DMS79 treated with DMSO at 0.1 percent for 48 hours (cell line): ENCODE measurements around the gene BMAL2.

Experiments
- DNase-seq: peaks from one replicate; lab custom pipeline; 2025; lab: John Stamatoyannopoulos, UW

Gene BMAL2

GRCh38 chr12:27332714-27333402, at the start of gene BMAL2:
TSS of gene BMAL2 (plus strand) at chr12:27332836. CDS start at chr12:27333073, 237 bp downstream.
- DNase-seq: peak; percentile 67

GRCh38 chr12:27284021-27284420, 48.6 kb upstream of the BMAL2 start:
- DNase-seq: no peak

- no peak for DNase-seq
These were observed 47.9 kb upstream of the BMAL2 start for GRCh38 chr12:27284751-27285150.

- no peak for DNase-seq
These were observed 47.2 kb upstream of the BMAL2 start for GRCh38 chr12:27285403-27285802.

- no peak for DNase-seq
These were observed 43.2 kb upstream of the BMAL2 start for GRCh38 chr12:27289414-27289813.

GRCh38 chr12:27290501-27291168, 42.0 kb upstream of the BMAL2 start:
- DNase-seq: no peak

- no peak for DNase-seq
These were observed 40.8 kb upstream of the BMAL2 start for GRCh38 chr12:27291862-27292261.

GRCh38 chr12:27292718-27293117, 39.9 kb upstream of the BMAL2 start:
- no peak for DNase-seq

- no peak for DNase-seq
These were observed 39.2 kb upstream of the BMAL2 start for GRCh38 chr12:27293463-27293862.

- no peak for DNase-seq
These were observed 36.0 kb upstream of the BMAL2 start for GRCh38 chr12:27296674-27297073.

- DNase-seq: no peak
These were observed 35.1 kb upstream of the BMAL2 start for GRCh38 chr12:27297566-27297965.

- no peak for DNase-seq
These were observed 33.5 kb upstream of the BMAL2 start for GRCh38 chr12:27299102-27299501.

- no peak for DNase-seq
These were observed 32.4 kb upstream of the BMAL2 start for GRCh38 chr12:27300226-27300625.

GRCh38 chr12:27303139-27304111, 29.2 kb upstream of the BMAL2 start:
- DNase-seq: peak; percentile 35

GRCh38 chr12:27304856-27305255, 27.8 kb upstream of the BMAL2 start:
- no peak for DNase-seq

- peak; percentile 49 for DNase-seq
These were observed 26.8 kb upstream of the BMAL2 start for GRCh38 chr12:27305673-27306456.

GRCh38 chr12:27309293-27309994, 23.2 kb upstream of the BMAL2 start:
- DNase-seq: no peak

GRCh38 chr12:27309995-27310315, 22.7 kb upstream of the BMAL2 start:
- DNase-seq: no peak

GRCh38 chr12:27316947-27317346, 15.7 kb upstream of the BMAL2 start:
- DNase-seq: no peak

- DNase-seq: no peak
These were observed 13.2 kb upstream of the BMAL2 start for GRCh38 chr12:27319409-27319808.

GRCh38 chr12:27319848-27320247, 12.8 kb upstream of the BMAL2 start:
- DNase-seq: no peak
